GM12872 (cell line): Measurements from ENCODE around the gene RTN4RL2.

Experiments
- TF ChIP-seq, protein P1 (sequence below): IDR thresholded peaks from 3 replicates; pipeline ENCODE4 v1.5.1; 2011; ENCODE audit warnings: low read depth, mild to moderate bottlenecking, low read length, moderate library complexity; ENCODE audit not compliant: insufficient read depth

The RTN4RL2 gene

DNA sequence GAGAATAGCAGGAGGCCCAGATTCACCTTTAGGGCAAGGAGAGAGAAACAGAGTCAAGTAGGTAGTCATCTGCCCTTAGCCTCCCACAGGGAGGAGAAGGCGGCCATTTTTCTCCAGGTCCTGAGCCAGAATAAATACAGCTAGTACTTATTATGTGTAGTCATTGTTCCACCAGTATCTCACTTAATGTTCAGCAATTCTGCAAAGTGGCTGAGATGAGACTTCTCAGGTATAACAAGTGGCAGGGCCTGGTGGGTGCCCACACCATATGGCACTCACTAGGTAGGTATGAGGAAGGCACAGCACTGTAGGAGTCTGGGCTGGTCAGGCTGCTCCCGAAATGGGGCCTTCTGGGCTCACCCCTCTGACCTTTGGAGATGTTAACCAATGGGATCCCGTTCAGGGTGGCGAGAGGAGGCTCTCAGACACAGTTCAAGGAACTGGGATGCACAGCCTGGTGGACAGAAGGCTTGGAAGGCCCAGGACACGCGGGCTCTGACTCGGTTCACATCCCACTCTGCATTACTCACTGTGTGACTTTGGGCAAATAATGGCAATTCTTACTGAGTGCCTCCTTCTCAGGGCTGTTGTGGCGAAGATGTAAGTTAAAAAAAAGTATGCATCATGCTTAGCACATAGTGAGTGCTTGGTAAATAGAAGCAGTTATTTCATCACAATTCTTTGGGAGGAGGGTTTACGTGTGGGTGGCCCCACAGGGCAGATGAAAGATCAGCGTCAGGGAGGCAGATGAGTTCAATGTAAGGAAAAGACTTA is 25.1 kb downstream of the RTN4RL2 start:
- TF ChIP-seq, protein P1, sequence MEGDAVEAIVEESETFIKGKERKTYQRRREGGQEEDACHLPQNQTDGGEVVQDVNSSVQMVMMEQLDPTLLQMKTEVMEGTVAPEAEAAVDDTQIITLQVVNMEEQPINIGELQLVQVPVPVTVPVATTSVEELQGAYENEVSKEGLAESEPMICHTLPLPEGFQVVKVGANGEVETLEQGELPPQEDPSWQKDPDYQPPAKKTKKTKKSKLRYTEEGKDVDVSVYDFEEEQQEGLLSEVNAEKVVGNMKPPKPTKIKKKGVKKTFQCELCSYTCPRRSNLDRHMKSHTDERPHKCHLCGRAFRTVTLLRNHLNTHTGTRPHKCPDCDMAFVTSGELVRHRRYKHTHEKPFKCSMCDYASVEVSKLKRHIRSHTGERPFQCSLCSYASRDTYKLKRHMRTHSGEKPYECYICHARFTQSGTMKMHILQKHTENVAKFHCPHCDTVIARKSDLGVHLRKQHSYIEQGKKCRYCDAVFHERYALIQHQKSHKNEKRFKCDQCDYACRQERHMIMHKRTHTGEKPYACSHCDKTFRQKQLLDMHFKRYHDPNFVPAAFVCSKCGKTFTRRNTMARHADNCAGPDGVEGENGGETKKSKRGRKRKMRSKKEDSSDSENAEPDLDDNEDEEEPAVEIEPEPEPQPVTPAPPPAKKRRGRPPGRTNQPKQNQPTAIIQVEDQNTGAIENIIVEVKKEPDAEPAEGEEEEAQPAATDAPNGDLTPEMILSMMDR = no peak

DNA sequence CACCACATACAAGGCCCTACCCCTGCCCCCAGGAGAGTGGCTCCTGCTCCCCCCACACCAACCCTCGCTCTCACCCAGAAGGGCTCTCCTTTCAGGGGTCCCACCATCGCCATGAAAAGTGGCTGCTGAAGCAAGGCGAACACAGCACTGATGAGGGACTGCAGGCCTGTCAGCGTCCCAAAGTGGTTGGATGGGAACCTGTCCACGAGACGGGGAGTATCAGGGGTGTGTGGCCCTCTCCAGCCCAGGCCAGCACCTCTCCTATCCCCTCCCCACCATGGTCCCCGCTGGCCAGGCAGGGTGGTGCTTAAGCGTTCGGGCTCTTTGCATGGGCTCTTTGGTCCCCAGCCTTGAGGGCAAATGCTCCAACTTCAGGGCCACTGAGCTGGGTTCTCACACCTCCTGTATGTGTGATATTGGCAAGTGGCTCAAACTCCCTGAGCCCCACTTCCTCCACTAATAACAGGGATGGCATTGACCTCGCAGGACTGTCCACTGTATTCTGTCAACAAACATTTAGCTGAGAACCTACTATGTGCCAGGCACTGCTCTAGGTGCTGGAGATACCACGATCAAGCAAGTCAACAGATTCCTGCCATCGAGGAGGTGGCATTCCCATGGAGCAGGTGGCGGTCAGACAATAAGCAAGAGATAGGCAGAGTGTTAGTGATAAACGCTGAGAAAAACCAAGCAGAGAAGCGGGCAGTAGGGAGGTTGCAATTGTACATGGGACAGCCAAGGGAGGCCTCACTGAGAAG is 26.9 kb downstream of the RTN4RL2 start:
- TF ChIP-seq, protein P1 = no peak

DNA sequence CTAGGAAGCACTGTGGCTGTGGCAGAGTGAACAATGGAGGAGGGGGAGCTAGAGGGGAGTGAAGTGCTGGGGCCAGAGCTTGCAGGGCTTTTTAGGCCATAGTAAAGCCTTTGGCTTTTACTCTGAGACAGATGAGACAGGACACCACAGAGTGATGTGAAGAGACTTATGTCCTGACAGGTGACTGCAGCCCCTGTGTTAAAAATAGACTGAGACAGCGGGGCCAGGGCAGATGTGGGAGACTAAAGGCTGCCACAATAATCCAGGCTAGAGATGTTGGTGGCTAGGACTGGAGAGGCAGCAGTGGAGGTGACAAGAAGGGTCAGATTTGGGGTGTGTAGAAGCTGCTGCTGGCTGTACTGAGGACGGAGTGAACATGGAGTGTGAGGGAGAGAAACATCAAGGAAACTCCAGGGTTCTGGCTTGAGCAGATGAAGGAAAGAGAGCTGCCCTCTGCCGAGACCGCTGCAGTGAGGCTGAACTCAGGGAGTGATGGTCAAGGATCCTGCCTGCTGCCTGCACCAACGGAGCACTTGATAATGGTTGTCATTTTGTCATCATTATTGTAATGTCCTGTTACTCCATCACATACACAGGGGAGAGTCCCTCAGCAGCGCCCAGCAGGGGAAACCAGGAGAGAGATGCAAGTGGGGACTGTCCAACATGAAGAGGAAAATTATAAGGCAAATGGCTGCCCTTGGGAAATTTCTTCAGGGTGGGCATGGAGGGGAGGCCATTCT is 27.8 kb downstream of the RTN4RL2 start:
- TF ChIP-seq, protein P1 = no peak

DNA sequence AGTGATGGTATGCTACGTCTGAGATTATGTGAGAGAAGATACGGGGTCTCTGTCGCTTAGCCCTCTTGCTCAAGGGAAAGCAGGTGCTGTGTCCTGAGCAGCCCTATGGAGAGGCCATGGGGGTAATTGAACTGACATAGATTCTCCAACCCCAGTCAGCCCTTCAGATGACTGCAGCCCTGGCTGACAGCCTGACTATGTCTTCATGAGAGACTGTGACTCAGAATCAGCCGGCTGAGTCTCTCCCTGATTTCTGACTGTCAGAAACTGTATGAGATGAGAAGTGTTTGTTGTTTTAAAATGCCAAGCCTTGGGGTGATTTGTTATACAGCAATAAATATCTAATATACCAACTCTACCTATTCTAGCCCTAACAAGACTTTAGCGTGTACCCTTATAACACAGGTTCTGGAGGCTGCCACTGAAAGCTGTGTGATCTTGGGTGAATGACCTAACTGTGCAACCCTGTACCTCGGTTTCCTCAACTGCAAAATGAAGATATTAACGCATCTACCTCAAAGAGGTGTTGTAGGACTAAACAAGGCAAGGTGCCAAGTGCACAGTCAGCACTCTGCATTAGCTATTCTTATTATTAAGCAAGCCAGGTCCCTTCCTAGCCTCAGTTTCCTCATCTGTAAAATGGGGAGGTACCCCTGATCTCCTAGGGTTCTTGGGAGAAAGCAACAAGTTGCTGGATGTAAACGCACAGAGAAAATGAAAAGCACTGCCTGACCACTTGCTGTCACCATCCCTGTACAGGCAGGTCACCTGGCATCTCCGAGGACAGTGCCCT is 30.3 kb downstream of the RTN4RL2 start:
- TF ChIP-seq, protein P1 = no peak

DNA sequence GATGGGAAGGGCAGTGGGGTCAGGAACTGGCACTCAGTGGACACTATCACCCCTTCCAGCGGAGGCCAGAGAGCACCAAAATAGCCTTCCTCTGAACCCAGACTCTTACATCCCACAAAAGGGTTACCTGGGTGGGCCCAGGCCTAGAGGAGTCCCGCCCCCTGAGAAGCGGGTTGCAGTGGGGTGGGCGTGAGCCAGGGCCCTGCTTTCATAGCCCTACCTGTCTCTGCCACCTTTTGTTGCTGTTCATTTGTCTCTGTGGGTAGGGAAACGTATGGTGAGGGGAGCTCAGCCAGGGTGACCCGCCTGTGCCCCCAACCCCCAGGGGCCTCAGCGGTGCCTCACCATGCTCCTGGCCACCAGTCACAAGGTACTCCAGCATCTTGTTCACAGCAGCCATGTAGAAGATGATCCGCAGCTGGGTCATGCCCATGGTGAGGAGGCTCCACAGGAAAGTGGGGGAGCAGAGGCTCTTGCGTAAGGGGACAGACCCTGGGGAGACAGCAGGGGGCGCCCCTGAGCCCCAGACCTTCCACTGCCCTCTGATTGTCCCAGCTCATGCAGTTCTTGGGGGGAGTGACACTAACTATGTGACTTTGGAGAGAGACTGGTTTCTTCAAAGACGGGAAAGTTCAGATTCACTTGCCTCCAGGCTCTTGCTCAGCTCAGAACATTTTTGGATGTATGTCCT is 31.2 kb downstream of the RTN4RL2 start:
- TF ChIP-seq, protein P1 = peak; percentile 87

DNA sequence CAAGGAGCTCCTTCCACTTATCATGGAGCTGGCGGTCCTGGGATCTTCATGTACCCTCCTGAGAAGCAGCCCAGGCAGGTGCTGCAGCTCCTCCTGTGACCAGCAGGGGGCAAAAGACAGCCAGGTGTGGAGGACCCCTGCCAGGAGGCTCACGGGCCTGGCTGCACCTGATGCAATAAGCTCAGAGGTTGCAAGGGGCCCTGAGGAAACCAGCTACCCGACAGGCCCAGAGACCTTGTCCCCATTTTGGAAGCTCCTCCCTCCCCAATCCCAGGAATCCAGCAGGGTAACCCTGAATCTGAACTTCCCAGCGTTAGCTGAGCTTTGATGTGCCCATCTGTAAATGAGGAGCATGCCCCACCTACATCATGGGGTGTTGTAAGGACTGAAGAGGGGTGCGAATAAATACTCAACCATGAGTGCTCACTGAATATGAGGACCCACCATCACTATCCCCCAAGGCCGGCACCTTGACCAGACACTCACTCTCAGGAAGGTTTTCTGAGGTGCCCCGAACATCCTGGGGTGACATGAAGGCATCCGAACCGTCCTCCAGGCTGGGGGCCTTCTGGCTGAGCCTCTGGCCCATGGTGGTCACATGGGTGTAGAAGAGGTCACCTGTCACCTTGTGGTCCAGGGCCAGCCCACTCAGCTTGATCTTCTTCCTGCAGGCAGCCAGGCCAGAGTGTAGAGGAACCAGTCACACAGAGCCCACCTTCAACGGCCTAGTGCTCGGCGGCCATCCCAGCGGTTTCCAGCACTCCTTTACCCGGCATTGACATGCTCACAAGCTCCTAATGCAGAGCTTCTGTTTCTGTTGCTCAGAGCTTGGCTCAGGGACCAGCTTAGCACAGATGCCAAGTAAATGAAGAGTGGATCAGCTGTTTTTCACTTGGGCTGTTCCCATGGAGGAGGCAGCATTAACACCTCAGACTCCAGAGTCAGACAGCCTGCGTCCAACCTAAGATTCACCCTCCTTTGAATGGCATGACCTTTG is 33.5 kb downstream of the RTN4RL2 start:
- TF ChIP-seq, protein P1 = peak; percentile 96
